MCF 10A (cell line): ENCODE data around the gene NLRC4. TPM values are rescaled to one million over a fixed set of nuclear protein-coding genes. Genes with fewer than 3 reads are reported as not detected.

ENCODE experiments used
- BruUV-seq: library from RNA; stranded (reverse); fragments of 400-500 nt; replicated peaks from 2 replicates; lab custom pipeline; 2021; lab: Mats Ljungman, UMichigan
- CTCF ChIA-PET: fragments of 300-600 bp; sonication (Branson Sonifier 250); formaldehyde crosslinking; extraction: SDS; loops from one replicate; lab custom pipeline; 2021; ENCODE audit warnings: antibody characterized with exemption, inconsistent platforms; lab: Yijun Ruan, JAX
- POLR2A ChIA-PET: fragments of 300-600, 350-650 bp; sonication (Branson Sonifier 250); formaldehyde crosslinking; extraction: SDS; loops from one replicate; lab custom pipeline; 2020; ENCODE audit warnings: antibody characterized with exemption, inconsistent platforms; lab: Yijun Ruan, JAX
- DNase-seq: peaks from one replicate; pipeline ENCODE4 v3.0.0-alpha.2; 2018; ENCODE audit not compliant: unreplicated experiment
- H3K27ac Mint-ChIP-seq: one replicate; pipeline ENCODE4 v1.8.0; 2022; ENCODE audit warnings: mild to moderate bottlenecking, low read depth, mixed read lengths; ENCODE audit not compliant: unreplicated experiment
- H3K27me3 Mint-ChIP-seq: one replicate; pipeline ENCODE4 v1.8.0; 2022; ENCODE audit warnings: mixed read lengths; ENCODE audit not compliant: insufficient read depth, unreplicated experiment
- H3K36me3 Mint-ChIP-seq: one replicate; pipeline ENCODE4 v1.8.0; 2022; ENCODE audit warnings: mild to moderate bottlenecking, moderate library complexity, mixed read lengths; ENCODE audit not compliant: insufficient read depth, unreplicated experiment
- H3K4me1 Mint-ChIP-seq: one replicate; pipeline ENCODE4 v1.8.0; 2022; ENCODE audit warnings: mixed read lengths; ENCODE audit not compliant: insufficient read depth, unreplicated experiment
- H3K4me3 Mint-ChIP-seq: one replicate; pipeline ENCODE4 v1.8.0; 2022; ENCODE audit warnings: mild to moderate bottlenecking, moderate library complexity, mixed read lengths; ENCODE audit not compliant: unreplicated experiment
- H3K9me3 Mint-ChIP-seq: one replicate; pipeline ENCODE4 v1.8.0; 2022; ENCODE audit warnings: mixed read lengths; ENCODE audit not compliant: unreplicated experiment
- CTCF ChIP-seq: fragments of 200-600 bp; IDR thresholded peaks from one replicate; pipeline ENCODE4 v1.8.0; 2022; ENCODE audit warnings: antibody characterized with exemption, mild to moderate bottlenecking; ENCODE audit not compliant: unreplicated experiment
- intact Hi-C: fragments of 100-400 bp; cut with micrococcal nuclease; formaldehyde crosslinking; loops from 2 replicates; pipeline ENCODE4 v1.14.1; 2022
- total RNA-seq: library from RNA; stranded (reverse); gene quantifications from 2 replicates; pipeline ENCODE4 v1.2.3, GENCODE V29; 2022

NLRC4 gene
- total RNA-seq, 1 experiment from 2014 or later, result 0.12 TPM

DNA sequence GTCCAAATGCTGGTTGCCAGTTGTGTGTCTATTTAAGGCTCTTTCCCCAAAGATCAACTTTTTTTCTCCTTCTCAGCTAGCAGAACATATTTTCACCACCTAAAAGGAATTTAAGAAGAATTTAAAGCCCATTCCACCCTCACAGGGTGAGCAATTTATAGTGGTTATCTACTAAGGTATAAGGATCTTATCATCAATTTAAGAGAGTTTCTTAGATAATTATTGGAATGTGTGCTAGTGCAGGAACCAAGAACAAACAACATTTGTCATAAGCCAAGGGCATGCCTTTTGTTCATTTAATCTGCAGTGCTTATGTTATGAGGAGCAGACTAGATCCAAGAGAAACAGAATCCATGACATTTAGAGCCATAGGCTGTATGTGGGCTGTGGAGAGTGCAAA lies 37.2 kb downstream of the NLRC4 start:
- Mint-ChIP-seq H3K27me3 (no peaks in the 10 kb centered on the region), H3K4me1 (peaks cover 7% of the 10 kb centered on the region), H3K36me3 (peaks cover 47% of the 10 kb centered on the region), H3K4me3 (no peak overlapping the region), H3K27ac (no peak overlapping the region), H3K9me3 (peaks cover 4% of the 10 kb centered on the region)
- ChIA-PET CTCF (interaction anchor here (0.6 kb wide), 1 partner anchor 25 kb away, joined by 3 read pairs; no protein-coding TSS in a partner anchor), POLR2A (no interaction called here)
- BruUV-seq, result no TSS peak
- no peak for TF ChIP-seq CTCF
- intact Hi-C loops, result no loop called here
- DNase-seq, result no peak

DNA sequence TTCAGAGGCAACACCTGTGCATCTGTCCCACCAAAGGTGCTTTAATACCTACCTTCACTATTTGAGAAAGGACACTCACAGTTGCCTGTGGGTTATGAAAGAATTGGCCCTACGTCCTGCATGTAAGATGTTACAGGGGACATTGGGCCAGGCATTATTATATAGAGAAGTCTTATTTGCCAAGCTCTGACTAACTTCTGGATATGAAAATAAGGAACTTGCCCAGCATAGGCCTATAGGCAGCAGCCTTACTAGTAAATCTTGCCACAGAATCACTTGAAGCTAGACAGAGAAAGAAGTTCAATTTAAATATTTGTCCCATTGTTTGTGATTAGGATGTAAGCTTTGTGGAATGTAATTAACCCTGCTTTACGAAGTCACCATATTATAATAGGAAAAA lies 41.7 kb downstream of the NLRC4 start:
- no peaks in the 10 kb centered on the region for H3K9me3 Mint-ChIP-seq
- H3K4me3 Mint-ChIP-seq, result no peak overlapping the region
- no peak for DNase-seq
- intact Hi-C loops, result no loop called here
- POLR2A ChIA-PET, result interaction anchor here (1.1 kb wide), 1 partner anchor 12 kb away, joined by 3 read pairs; no protein-coding TSS in a partner anchor
- no peak overlapping the region for H3K27ac Mint-ChIP-seq
- CTCF ChIA-PET, result no interaction called here
- TF ChIP-seq CTCF, result no peak
- H3K4me1 Mint-ChIP-seq, result no peaks in the 10 kb centered on the region
- H3K36me3 Mint-ChIP-seq, result peaks cover 56% of the 10 kb centered on the region
- no TSS peak for BruUV-seq
- no peaks in the 10 kb centered on the region for H3K27me3 Mint-ChIP-seq

DNA sequence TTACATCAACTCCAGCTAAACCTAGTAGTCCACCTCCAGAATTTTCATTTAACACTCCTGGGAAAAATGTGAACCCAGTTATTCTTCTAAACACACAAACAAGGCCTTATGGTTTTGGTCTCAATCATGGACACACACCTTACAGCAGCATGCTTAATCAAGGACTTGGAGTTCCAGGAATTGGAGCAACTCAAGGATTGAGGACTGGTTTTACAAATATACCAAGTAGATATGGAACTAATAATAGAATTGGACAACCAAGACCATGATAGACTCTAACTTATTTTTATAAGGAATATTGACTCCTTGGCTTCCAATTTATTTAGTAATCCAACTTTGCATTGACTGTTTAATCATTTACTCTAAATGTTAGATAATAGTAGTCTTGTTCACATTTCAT lies 44.2 kb downstream of the NLRC4 start:
- TF ChIP-seq CTCF, result no peak
- ChIA-PET CTCF (no interaction called here), POLR2A (interaction anchor here (0.6 kb wide), 1 partner anchor 1598 kb away, joined by 3 read pairs; no protein-coding TSS in a partner anchor)
- no peak for DNase-seq
- Mint-ChIP-seq H3K36me3 (peaks cover 68% of the 10 kb centered on the region), H3K27me3 (no peaks in the 10 kb centered on the region), H3K27ac (no peak overlapping the region), H3K4me1 (no peaks in the 10 kb centered on the region), H3K9me3 (no peaks in the 10 kb centered on the region), H3K4me3 (no peak overlapping the region)
- intact Hi-C loops, result no loop called here
- no TSS peak for BruUV-seq

GRCh38 chr2:32212295-32212694 lies 52.4 kb downstream of the NLRC4 start:
- BruUV-seq, result no TSS peak
- ChIA-PET POLR2A (no interaction called here), CTCF (interaction anchor here (0.6 kb wide), 1 partner anchor 683 kb away, joined by 6 read pairs; no protein-coding TSS in a partner anchor)
- intact Hi-C loops, result no loop called here
- no peaks in the 10 kb centered on the region for H3K27me3 Mint-ChIP-seq
- no peak overlapping the region for H3K4me3 Mint-ChIP-seq
- no peaks in the 10 kb centered on the region for H3K9me3 Mint-ChIP-seq
- no peak for DNase-seq
- no peaks in the 10 kb centered on the region for H3K4me1 Mint-ChIP-seq
- TF ChIP-seq CTCF, result no peak
- H3K27ac Mint-ChIP-seq, result no peak overlapping the region
- H3K36me3 Mint-ChIP-seq, result peaks cover 64% of the 10 kb centered on the region
